Astrocyte (in vitro differentiated cells and primary cell): ENCODE results near the gene PCSK1.

Experiments used
- CTCF ChIP-seq: IDR thresholded peaks from 2 replicates; pipeline ENCODE4 v1.5.1; 2011; ENCODE audit warnings: low read depth, mild to moderate bottlenecking, inconsistent platforms, low read length, moderate library complexity; ENCODE audit not compliant: insufficient read depth
- EZH2 ChIP-seq: IDR thresholded peaks from 2 replicates; pipeline ENCODE4 v1.6.1; 2012; ENCODE audit warnings: mild to moderate bottlenecking, low read length, inconsistent platforms; ENCODE audit not compliant: insufficient read depth

- TF ChIP-seq CTCF (no peak), EZH2 (no peak)
These were observed 82.4 kb downstream of the PCSK1 start for GRCh38 chr5:96350678-96351077.
